PFSK-1 (cell line): Measurements from ENCODE around the gene HOTAIR.

Source experiments
- FOXP2 ChIP-seq: optimal IDR thresholded peaks from 2 replicates; pipeline ENCODE3; 2011; ENCODE audit warnings: borderline replicate concordance, control low read depth, inconsistent platforms; ENCODE audit not compliant: insufficient read depth; ENCODE audit errors: extremely low read length, extremely low read depth
- POLR2AphosphoS5 ChIP-seq: IDR thresholded peaks from 2 replicates; pipeline ENCODE4 v1.6.1; 2012; ENCODE audit warnings: low read depth, mild to moderate bottlenecking, control low read depth, low read length, moderate library complexity
- REST ChIP-seq, 2 experiments: IDR thresholded peaks; 2 replicates each; pipeline versions ENCODE4 v1.6.1 to v1.8.0; 2011 to 2012; ENCODE audit warnings: low read depth in 2 of 2, low read length in 2 of 2, control low read depth in 1 of 2, inconsistent platforms in 1 of 2, mild to moderate bottlenecking in 1 of 2, moderate library complexity in 1 of 2; ENCODE audit not compliant: insufficient read depth in 1 of 2
- SIN3A ChIP-seq: IDR thresholded peaks from 2 replicates; pipeline ENCODE4 v1.6.1; 2012; ENCODE audit warnings: mild to moderate bottlenecking, low read length, moderate library complexity, borderline replicate concordance; ENCODE audit not compliant: insufficient read depth
- TAF1 ChIP-seq: IDR thresholded peaks from 2 replicates; pipeline ENCODE4 v1.6.1; 2012; ENCODE audit warnings: low read length, control low read depth, borderline replicate concordance; ENCODE audit not compliant: insufficient read depth

The HOTAIR gene

GRCh38 chr12:53932915-53933314 lies 41.8 kb downstream of the HOTAIR start:
- TF ChIP-seq FOXP2 = no peak
- TF ChIP-seq REST (IDR thresholded peaks at IDR 0.05; ENCODE audit: insufficient read depth in 1 of 2, low read depth in 2 of 2, low read length in 2 of 2) = no peak
- no peak for TF ChIP-seq TAF1
- no peak for TF ChIP-seq SIN3A
- no peak for TF ChIP-seq POLR2AphosphoS5

- TF ChIP-seq SIN3A (no peak), POLR2AphosphoS5 (no peak), FOXP2 (no peak), TAF1 (no peak), REST (IDR thresholded peaks at IDR 0.05; ENCODE audit: insufficient read depth in 1 of 2, low read depth in 2 of 2, low read length in 2 of 2) (no peak)
These were observed 42.7 kb downstream of the HOTAIR start for GRCh38 chr12:53931844-53932581.

GRCh38 chr12:53930591-53931255 lies 44.0 kb downstream of the HOTAIR start:
- TF ChIP-seq POLR2AphosphoS5 = no peak

GRCh38 chr12:53929527-53929926 lies 45.2 kb downstream of the HOTAIR start:
- no peak for TF ChIP-seq SIN3A
- TF ChIP-seq FOXP2 = no peak
- TF ChIP-seq REST (IDR thresholded peaks at IDR 0.05; ENCODE audit: insufficient read depth in 1 of 2, low read depth in 2 of 2, low read length in 2 of 2) = no peak
- no peak for TF ChIP-seq TAF1
- TF ChIP-seq POLR2AphosphoS5 = no peak

- TF ChIP-seq TAF1 (no peak), REST (IDR thresholded peaks at IDR 0.05; ENCODE audit: insufficient read depth in 1 of 2, low read depth in 2 of 2, low read length in 2 of 2) (no peak), FOXP2 (no peak), SIN3A (no peak), POLR2AphosphoS5 (no peak)
These were observed 46.5 kb downstream of the HOTAIR start for GRCh38 chr12:53928054-53928835.
